ENCODE measurements around the gene IZUMO4.

IZUMO4 gene

DNA sequence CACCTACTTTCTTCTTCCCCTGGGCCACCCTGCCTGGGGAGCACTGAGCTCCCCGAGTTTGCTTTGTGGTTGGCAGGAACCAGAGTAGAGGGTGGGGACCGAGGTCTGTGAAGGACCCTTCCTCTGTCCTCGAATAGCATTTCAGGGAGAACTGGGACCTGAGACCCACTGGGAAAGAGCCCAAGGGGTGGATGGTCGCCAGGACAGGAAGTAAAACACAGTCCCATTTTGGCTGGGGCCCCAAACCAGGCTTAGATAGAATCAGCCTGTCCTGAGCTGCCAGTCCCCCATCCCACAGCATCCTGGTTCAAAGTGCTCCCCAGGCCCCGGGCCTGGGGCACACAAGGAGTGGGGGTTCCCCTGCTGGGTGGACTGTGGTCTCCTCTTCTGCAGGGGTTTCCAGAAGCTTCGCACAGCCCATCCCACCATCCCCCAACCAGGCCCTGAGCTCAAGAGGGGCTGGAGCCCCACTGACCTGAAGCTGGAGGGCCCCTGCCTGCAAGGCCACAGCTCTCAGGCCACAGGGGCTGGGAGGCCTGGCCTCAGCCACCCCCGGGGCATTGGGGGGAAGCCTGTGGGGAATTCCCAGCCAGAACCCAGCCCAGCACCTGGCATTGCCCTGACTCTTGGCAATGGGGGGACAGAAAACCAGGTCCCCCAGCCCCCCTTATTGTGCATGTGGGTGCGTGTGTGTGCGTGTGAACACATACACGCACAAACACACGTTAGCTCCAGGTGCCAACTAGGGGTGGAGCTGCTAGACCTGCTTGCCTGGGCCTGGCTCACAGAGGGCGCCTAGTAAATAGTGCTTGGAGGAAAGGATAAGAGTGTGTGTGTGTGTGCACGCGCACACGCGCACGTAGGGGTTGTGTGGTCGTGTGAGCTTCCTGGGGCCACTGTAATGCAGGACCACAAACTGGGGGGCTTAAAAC lies 44.7 kb upstream of the IZUMO4 start:
- Histone ChIP-seq H3K27me3 (ENCODE audit: control insufficient read depth in 1 of 2, insufficient read depth in 2 of 2, low read length in 2 of 2) (no peaks in the 10 kb centered on the region), H3K4me3 (ENCODE audit: low read length in 2 of 2) (peak overlapping the region; percentile 55 to 95), H3K9me3 (ENCODE audit: control insufficient read depth in 2 of 2, low read length in 2 of 2) (no peaks in the 10 kb centered on the region), H3K4me1 (ENCODE audit: control insufficient read depth, insufficient read depth, low read length) (peaks cover 67% of the 10 kb centered on the region), H3K27ac (ENCODE audit: low read length) (peak overlapping the region; percentile 58), H3K36me3 (ENCODE audit: control insufficient read depth in 2 of 2, insufficient read depth in 2 of 2, low read length in 2 of 2) (no peaks in the 10 kb centered on the region), H3K9ac (ENCODE audit: low read length in 2 of 2) (peak overlapping the region; percentile 60 to 71)

DNA sequence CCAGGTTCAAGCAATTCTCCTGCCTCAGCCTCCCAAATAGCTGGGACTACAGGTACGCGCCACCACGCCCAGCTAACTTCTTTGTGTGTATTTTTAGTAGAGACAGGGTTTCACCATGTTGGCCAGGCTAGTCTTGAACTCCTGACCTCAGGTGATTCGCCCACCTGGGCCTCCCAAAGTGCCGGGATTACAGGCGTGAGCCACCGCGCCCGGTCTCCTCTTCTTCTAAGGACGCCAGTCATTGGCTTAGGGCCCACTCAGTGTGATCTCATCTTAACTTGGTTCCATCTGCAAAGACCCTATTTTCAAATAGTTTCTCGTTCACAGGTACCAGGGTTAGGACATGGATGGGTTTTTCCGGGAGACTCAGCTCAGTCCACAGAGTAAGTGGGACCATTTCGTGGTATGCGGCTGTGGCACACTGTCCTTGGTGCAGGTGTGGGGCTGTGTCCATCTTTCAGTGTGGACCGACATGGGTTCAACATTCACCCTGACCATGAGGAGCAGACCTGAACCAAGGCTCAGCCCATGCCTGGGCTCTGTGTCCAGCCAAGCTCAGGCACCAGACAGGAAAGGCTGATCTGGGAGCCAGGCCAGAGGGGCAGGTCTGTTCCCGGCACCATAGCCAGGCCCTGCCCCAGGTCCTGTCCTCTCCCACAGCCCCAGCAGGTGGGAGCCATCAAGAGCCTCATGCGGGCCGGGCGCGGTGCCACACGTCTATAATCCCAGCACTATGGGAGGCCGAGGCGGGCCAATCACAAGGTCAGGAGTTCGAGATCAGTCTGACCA lies 42.9 kb upstream of the IZUMO4 start:
- Histone ChIP-seq H3K9ac (ENCODE audit: low read length in 2 of 2) (no peak overlapping the region), H3K36me3 (ENCODE audit: control insufficient read depth in 2 of 2, insufficient read depth in 2 of 2, low read length in 2 of 2) (no peaks in the 10 kb centered on the region), H3K4me1 (ENCODE audit: control insufficient read depth, insufficient read depth, low read length) (peaks cover 55% of the 10 kb centered on the region), H3K9me3 (ENCODE audit: control insufficient read depth in 2 of 2, low read length in 2 of 2) (no peaks in the 10 kb centered on the region), H3K27ac (ENCODE audit: low read length) (no peak overlapping the region), H3K27me3 (ENCODE audit: control insufficient read depth in 1 of 2, insufficient read depth in 2 of 2, low read length in 2 of 2) (no peaks in the 10 kb centered on the region), H3K4me3 (ENCODE audit: low read length in 2 of 2) (no peak overlapping the region)

DNA sequence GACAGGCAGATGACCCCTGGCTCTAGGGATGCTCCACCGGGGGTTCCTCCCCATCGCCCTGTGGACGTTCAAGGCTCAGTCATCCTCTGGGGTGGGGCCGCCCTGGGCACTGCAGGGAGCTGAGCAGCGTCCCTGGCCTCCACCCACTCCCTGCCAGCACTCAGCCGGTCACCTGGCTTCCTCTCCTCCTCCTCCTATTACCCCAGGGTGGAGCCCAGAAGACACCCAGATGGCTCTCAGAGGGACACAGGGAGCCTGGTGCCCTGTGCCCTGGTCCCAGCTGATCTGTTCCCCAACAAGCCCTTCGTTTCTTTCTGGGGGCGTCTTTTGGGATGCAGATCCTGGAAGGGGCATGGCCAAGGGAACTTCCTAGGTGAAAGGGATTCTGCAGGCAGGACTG lies 42.0 kb upstream of the IZUMO4 start:
- H3K9me3 ChIP-seq (ENCODE audit: control insufficient read depth in 2 of 2, low read length in 2 of 2), result no peaks in the 10 kb centered on the region
- H3K4me1 ChIP-seq (ENCODE audit: control insufficient read depth, insufficient read depth, low read length), result peaks cover 55% of the 10 kb centered on the region
- H3K27me3 ChIP-seq (ENCODE audit: control insufficient read depth in 1 of 2, insufficient read depth in 2 of 2, low read length in 2 of 2), result no peaks in the 10 kb centered on the region
- no peak overlapping the region for H3K4me3 ChIP-seq (ENCODE audit: low read length in 2 of 2)
- no peak overlapping the region for H3K9ac ChIP-seq (ENCODE audit: low read length in 2 of 2)
- H3K27ac ChIP-seq (ENCODE audit: low read length), result no peak overlapping the region
- no peaks in the 10 kb centered on the region for H3K36me3 ChIP-seq (ENCODE audit: control insufficient read depth in 2 of 2, insufficient read depth in 2 of 2, low read length in 2 of 2)

DNA sequence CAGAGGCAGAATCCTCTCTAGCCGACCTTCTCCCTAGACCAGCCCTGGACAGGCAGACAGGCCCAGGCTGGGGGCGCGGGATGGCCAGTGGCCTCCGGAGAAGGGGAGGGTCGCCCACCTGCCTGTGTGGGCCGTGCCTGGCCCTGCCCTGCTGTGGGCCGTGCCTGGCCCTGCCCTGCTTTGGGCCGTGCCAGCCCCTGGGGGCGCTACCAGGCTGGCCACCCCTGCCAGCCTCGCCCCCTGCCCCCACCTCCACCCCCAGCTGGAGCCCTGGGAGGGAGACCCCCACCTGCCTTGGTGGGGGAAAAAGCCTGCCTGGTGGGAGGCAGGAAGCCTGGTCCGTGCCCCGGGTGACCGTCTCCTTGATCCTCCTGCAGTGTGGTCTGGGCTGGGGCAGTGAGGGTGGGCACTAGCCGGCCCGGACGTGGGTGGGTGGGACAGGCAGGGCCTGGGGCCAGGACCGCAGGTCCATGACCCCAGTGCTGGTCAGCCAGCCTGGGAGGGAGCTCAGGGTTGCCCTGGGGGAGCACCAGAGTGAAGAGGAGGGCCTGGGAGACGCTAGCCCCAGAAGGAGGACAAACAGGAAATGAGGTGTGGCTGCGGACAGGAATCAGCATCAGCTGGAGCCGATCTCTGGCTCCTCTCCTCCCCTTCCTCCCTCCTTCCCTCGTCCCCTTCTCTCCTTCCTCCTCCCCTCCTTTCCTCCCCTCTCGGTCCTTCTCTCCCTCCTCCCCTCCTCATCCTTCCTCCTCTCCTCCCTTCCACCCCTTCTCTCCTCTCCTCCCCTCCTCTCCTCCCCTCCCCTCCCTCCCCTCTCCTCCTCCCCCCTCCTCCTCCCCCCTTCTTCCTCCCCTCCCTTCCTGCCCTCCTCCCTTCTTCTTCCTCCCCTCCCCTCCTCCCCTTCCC lies 40.5 kb upstream of the IZUMO4 start:
- H3K9ac ChIP-seq (ENCODE audit: low read length in 2 of 2), result peak overlapping the region; percentile 66 to 77
- H3K27me3 ChIP-seq (ENCODE audit: control insufficient read depth in 1 of 2, insufficient read depth in 2 of 2, low read length in 2 of 2), result no peaks in the 10 kb centered on the region
- no peaks in the 10 kb centered on the region for H3K36me3 ChIP-seq (ENCODE audit: control insufficient read depth in 2 of 2, insufficient read depth in 2 of 2, low read length in 2 of 2)
- peaks cover 66% of the 10 kb centered on the region for H3K4me1 ChIP-seq (ENCODE audit: control insufficient read depth, insufficient read depth, low read length)
- peak overlapping the region; percentile 89 for H3K27ac ChIP-seq (ENCODE audit: low read length)
- peak overlapping the region; percentile 40 to 58 for H3K4me3 ChIP-seq (ENCODE audit: low read length in 2 of 2)
- no peaks in the 10 kb centered on the region for H3K9me3 ChIP-seq (ENCODE audit: control insufficient read depth in 2 of 2, low read length in 2 of 2)

DNA sequence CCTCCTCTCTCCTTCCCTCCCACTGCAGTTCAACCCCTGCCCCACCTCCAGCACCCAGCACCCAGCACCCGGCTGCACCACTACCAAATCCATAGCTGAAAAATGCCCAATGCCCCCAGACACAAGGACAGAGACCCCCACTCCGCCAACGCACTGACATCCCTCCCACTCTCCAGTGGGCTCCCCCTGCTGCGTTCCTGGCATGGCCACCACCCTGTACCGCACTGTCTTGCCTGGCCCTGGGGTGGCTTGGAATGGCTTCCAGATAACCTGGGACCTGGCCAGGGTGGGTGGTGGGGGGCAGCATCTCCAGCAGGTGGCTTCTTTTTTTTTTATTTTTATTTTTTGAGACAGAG lies 39.9 kb upstream of the IZUMO4 start:
- Histone ChIP-seq H3K27me3 (ENCODE audit: control insufficient read depth in 1 of 2, insufficient read depth in 2 of 2, low read length in 2 of 2) (no peaks in the 10 kb centered on the region), H3K9ac (ENCODE audit: low read length in 2 of 2) (no peak overlapping the region), H3K27ac (ENCODE audit: low read length) (peak overlapping the region; percentile 53), H3K4me1 (ENCODE audit: control insufficient read depth, insufficient read depth, low read length) (peaks cover 63% of the 10 kb centered on the region), H3K4me3 (ENCODE audit: low read length in 2 of 2) (no peak overlapping the region), H3K36me3 (ENCODE audit: control insufficient read depth in 2 of 2, insufficient read depth in 2 of 2, low read length in 2 of 2) (no peaks in the 10 kb centered on the region), H3K9me3 (ENCODE audit: control insufficient read depth in 2 of 2, low read length in 2 of 2) (no peaks in the 10 kb centered on the region)

DNA sequence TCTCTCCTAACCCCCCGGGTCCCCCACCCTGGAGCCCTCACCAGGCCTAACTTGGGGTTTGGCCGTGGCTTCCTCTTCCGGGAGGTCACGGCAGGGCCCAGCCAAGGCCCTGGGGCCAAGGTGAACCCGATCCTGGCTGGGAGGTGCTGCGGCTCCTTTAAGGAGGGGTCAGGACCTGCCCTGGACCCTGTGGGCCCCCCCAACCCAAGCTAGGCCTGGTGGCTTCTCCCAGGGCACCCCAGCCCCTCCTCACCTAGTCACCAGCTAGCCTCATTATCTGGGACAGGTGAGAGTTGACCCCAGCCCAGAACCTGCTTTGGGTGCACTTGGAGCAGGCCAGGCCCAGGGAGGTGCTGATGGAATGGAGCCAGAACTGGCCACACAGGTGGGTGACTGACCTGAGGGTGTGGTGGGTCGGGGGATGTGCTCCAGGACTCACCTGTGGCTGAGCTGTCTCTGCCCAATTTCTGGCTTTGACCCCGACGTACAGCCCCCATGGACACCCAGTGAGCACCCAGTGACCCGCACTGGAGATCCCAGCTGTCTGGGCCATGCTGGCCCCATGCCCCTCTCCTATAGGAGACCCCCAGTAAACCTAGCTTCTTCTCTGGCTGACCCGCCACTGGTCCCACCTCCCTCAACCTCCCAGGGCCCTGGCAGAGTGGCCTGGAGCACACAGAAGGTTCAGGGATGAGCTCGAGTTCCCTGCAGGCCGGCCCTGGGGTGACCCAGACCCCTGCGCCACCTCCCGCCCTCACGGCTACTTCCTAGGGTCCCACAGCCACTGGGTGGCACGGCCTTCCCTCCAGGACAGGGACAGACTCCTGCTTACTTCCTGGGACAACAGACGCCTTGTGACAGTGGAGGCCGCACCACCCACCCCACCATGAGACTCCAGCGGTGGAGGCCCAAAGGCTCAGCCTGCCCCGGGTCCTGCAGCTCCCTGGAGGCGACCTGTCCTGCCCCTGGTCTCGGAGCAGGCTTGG lies 38.9 kb upstream of the IZUMO4 start:
- Histone ChIP-seq H3K36me3 (ENCODE audit: control insufficient read depth in 2 of 2, insufficient read depth in 2 of 2, low read length in 2 of 2) (no peaks in the 10 kb centered on the region), H3K9ac (ENCODE audit: low read length in 2 of 2) (no peak overlapping the region), H3K4me1 (ENCODE audit: control insufficient read depth, insufficient read depth, low read length) (peaks cover 64% of the 10 kb centered on the region), H3K4me3 (ENCODE audit: low read length in 2 of 2) (no peak overlapping the region), H3K27ac (ENCODE audit: low read length) (peak overlapping the region; percentile 53), H3K27me3 (ENCODE audit: control insufficient read depth in 1 of 2, insufficient read depth in 2 of 2, low read length in 2 of 2) (no peaks in the 10 kb centered on the region), H3K9me3 (ENCODE audit: control insufficient read depth in 2 of 2, low read length in 2 of 2) (no peaks in the 10 kb centered on the region)

DNA sequence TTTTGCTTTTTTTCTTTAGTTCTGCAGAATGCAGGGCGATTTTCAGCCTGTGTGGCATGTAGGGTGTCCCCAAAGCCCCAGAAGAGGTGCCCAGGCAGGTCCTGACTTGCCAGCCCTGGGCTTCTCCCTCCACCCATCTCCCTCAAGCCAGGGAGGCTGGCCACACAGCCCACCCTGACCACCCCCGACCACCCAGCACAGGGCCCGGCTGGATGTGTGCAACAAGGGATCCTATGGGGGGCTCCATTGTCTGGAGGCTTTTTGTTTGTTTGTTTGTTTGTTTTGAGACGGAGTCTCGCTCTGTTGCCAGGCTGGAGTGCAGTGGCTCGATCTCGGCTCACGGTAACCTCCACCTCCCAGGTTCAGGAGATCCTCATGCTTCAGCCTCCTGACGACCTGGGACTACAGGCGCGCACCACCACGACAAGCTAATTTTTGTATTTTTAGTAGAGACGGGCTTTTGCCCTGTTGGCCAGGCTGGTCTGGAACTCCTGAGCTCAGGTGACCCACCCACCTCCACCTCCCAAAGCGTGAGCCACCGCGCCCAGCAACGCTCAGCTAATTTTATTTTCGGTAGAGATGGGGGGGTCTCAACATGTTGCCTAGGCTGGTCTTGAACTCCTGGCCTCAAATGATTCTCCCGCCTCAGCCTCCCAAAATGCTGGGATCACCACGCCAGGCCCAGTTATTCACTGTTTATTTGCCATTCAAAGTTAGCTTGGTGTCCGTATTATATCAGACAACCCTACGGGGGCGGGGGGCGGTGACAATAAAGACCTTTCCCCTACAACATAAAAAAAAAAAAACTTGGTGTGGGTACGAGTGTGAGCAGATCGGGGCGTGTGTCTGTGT lies 37.9 kb upstream of the IZUMO4 start:
- Histone ChIP-seq H3K27me3 (ENCODE audit: control insufficient read depth in 1 of 2, insufficient read depth in 2 of 2, low read length in 2 of 2) (no peaks in the 10 kb centered on the region), H3K27ac (ENCODE audit: low read length) (peak overlapping the region; percentile 98), H3K36me3 (ENCODE audit: control insufficient read depth in 2 of 2, insufficient read depth in 2 of 2, low read length in 2 of 2) (no peaks in the 10 kb centered on the region), H3K4me1 (ENCODE audit: control insufficient read depth, insufficient read depth, low read length) (peaks cover 62% of the 10 kb centered on the region), H3K9ac (ENCODE audit: low read length in 2 of 2) (no peak overlapping the region), H3K4me3 (ENCODE audit: low read length in 2 of 2) (no peak overlapping the region), H3K9me3 (ENCODE audit: control insufficient read depth in 2 of 2, low read length in 2 of 2) (no peaks in the 10 kb centered on the region)

DNA sequence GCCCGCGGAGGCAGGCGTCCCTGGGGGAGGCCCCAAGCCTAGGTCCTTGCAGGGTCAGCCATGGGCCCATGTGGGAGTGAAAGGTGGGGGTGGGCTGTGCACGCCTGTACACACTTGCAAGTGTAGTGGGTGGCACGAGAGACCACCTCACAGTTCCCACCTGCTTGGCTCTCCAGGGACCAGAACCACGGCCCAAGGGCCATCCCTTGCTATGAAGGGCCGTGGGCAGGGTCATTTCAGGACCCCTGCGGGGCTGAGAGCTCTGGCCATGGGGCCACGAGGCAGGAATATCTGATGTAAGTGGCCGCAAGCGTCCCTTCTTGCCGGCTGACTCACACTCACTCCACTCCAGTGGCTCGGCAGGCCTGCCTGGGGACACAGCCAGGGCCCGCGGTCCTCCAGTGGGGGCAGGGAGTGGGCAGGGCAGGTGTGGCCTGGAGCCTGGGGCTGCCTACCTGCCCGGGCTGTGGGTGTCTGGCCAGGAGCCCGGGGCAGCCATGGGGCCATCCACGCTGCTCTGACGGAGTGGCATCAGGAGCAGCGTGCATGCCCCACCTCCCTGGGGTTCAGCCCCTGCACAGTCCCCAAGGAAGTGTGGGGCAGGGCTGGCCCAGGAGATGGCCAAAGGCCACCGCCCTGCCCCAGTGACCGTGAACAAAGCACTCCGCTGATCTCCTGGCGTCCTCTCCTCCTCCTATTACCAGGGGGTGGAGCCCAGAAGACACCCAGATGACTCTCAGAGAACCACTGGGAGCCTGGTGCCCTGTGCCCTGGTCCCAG lies 37.1 kb upstream of the IZUMO4 start:
- Histone ChIP-seq H3K36me3 (ENCODE audit: control insufficient read depth in 2 of 2, insufficient read depth in 2 of 2, low read length in 2 of 2) (no peaks in the 10 kb centered on the region), H3K9me3 (ENCODE audit: control insufficient read depth in 2 of 2, low read length in 2 of 2) (no peaks in the 10 kb centered on the region), H3K27ac (ENCODE audit: low read length) (peak overlapping the region; percentile 98), H3K4me1 (ENCODE audit: control insufficient read depth, insufficient read depth, low read length) (peaks cover 57% of the 10 kb centered on the region), H3K27me3 (ENCODE audit: control insufficient read depth in 1 of 2, insufficient read depth in 2 of 2, low read length in 2 of 2) (no peaks in the 10 kb centered on the region), H3K4me3 (ENCODE audit: low read length in 2 of 2) (peak overlapping the region; percentile 7 to 86), H3K9ac (ENCODE audit: low read length in 2 of 2) (peak overlapping the region; percentile 51 to 94)

Measured in stomach smooth muscle (tissue), 2 donors.